Neuronal stem cell (in vitro differentiated cells): ENCODE results near the gene MRPL37.

Source experiments
- DNase-seq: peaks from one replicate; pipeline ENCODE4 v3.0.0-alpha.2; 2013; ENCODE audit warnings: low spot score
- H2AFZ ChIP-seq: one replicate; pipeline ENCODE4 v1.6.1; 2013; ENCODE audit warnings: mild to moderate bottlenecking, low read length, inconsistent platforms
- H2AK5ac ChIP-seq: 2 replicates; pipeline ENCODE4 v1.6.1; 2013; ENCODE audit warnings: low read depth, mild to moderate bottlenecking, inconsistent platforms, low read length, moderate library complexity, mixed read lengths
- H2BK120ac ChIP-seq: 2 replicates; pipeline ENCODE4 v1.6.1; 2013; ENCODE audit warnings: low read depth, mild to moderate bottlenecking, inconsistent platforms, low read length, moderate library complexity, mixed read lengths
- H2BK12ac ChIP-seq: one replicate; pipeline ENCODE4 v1.6.1; 2013; ENCODE audit warnings: low read length, inconsistent platforms
- H2BK15ac ChIP-seq: 2 replicates; pipeline ENCODE4 v1.6.1; 2013; ENCODE audit warnings: mild to moderate bottlenecking, low read length, inconsistent platforms, mixed read lengths
- H2BK5ac ChIP-seq: one replicate; pipeline ENCODE4 v1.6.1; 2013; ENCODE audit warnings: inconsistent platforms, mild to moderate bottlenecking, low read length, moderate library complexity
- H3K14ac ChIP-seq: one replicate; pipeline ENCODE4 v1.6.1; 2013; ENCODE audit warnings: low read length, inconsistent platforms
- H3K18ac ChIP-seq: 2 replicates; pipeline ENCODE4 v1.6.1; 2013; ENCODE audit warnings: low read length, inconsistent platforms
- H3K23ac ChIP-seq: 2 replicates; pipeline ENCODE4 v1.6.1; 2013; ENCODE audit warnings: low read depth, mild to moderate bottlenecking, mixed read lengths, low read length, inconsistent platforms; ENCODE audit not compliant: poor library complexity
- H3K27ac ChIP-seq: replicated peaks from 3 replicates; pipeline ENCODE4 v1.5.1; 2013; ENCODE audit warnings: low read length, inconsistent platforms
- H3K27me3 ChIP-seq, 3 experiments: 2 replicates each; pipeline ENCODE4 v1.6.1; 2013; ENCODE audit warnings: low read length in 3 of 3, mild to moderate bottlenecking in 2 of 3, inconsistent platforms in 1 of 3, low read depth in 1 of 3, mixed read lengths in 1 of 3, moderate library complexity in 1 of 3; ENCODE audit not compliant: control insufficient read depth in 3 of 3, insufficient read depth in 3 of 3
- H3K36me3 ChIP-seq, 2 donors: replicated peaks in 1 of 2; 2 replicates each; pipeline ENCODE4 v1.6.1; 2013; ENCODE audit warnings: low read length in 2 of 2; ENCODE audit not compliant: control insufficient read depth in 2 of 2, insufficient read depth in 2 of 2
- H3K4ac ChIP-seq: 2 replicates; pipeline ENCODE4 v1.6.1; 2013; ENCODE audit warnings: inconsistent platforms, mild to moderate bottlenecking, low read length, moderate library complexity
- H3K4me1 ChIP-seq, 2 donors: 1 replicate in 1 of 2; 2 replicates in 1 of 2; pipeline ENCODE4 v1.6.1; 2013; ENCODE audit warnings: low read length in 2 of 2, low read depth in 1 of 2; ENCODE audit not compliant: control insufficient read depth in 2 of 2, insufficient read depth in 1 of 2
- H3K4me2 ChIP-seq: one replicate; pipeline ENCODE4 v1.6.1; 2013; ENCODE audit warnings: mild to moderate bottlenecking, low read length, inconsistent platforms; ENCODE audit not compliant: insufficient read depth, poor library complexity, severe bottlenecking
- H3K4me3 ChIP-seq, 2 donors: 2 replicates each; pipeline ENCODE4 v1.5.1; 2013; ENCODE audit warnings: low read length in 2 of 2, mild to moderate bottlenecking in 2 of 2, inconsistent platforms in 1 of 2, moderate library complexity in 1 of 2
- H3K79me1 ChIP-seq: one replicate; pipeline ENCODE4 v1.6.1; 2013; ENCODE audit warnings: low read depth, mild to moderate bottlenecking, inconsistent platforms, low read length, moderate library complexity
- H3K9ac ChIP-seq: one replicate; pipeline ENCODE4 v1.6.1; 2013; ENCODE audit warnings: mild to moderate bottlenecking, low read depth, low read length, inconsistent platforms; ENCODE audit not compliant: poor library complexity
- H3K9me3 ChIP-seq, 2 donors: replicated peaks in 1 of 2; 2 replicates each; pipeline versions ENCODE3 to v1.6.1; 2013; ENCODE audit warnings: low read length in 2 of 2, mild to moderate bottlenecking in 2 of 2, inconsistent platforms in 1 of 2, low read depth in 1 of 2, mixed read lengths in 1 of 2, moderate library complexity in 1 of 2; ENCODE audit not compliant: control insufficient read depth in 2 of 2, insufficient read depth in 1 of 2
- H4K8ac ChIP-seq: one replicate; pipeline ENCODE4 v1.6.1; 2013; ENCODE audit warnings: low read depth, mild to moderate bottlenecking, inconsistent platforms, low read length, moderate library complexity
- H4K91ac ChIP-seq: one replicate; pipeline ENCODE4 v1.6.1; 2013; ENCODE audit warnings: low read length, low read depth, mild to moderate bottlenecking, inconsistent platforms; ENCODE audit not compliant: poor library complexity
- WGBS, 2 donors: extraction: QIAGEN DNeasy Blood & Tissue Kit; methylation state at CpG; one replicate each; pipeline ENCODE4 v1.1.7; 2013; ENCODE audit warnings: missing lambda C conversion rate in 2 of 2, mixed read lengths in 1 of 2; ENCODE audit not compliant: insufficient read length in 2 of 2, insufficient replicate concordance in 1 of 2; ENCODE audit errors: extremely low coverage in 2 of 2; 5-methylcytosine and 5-hydroxymethylcytosine counted together

Gene MRPL37

DNA sequence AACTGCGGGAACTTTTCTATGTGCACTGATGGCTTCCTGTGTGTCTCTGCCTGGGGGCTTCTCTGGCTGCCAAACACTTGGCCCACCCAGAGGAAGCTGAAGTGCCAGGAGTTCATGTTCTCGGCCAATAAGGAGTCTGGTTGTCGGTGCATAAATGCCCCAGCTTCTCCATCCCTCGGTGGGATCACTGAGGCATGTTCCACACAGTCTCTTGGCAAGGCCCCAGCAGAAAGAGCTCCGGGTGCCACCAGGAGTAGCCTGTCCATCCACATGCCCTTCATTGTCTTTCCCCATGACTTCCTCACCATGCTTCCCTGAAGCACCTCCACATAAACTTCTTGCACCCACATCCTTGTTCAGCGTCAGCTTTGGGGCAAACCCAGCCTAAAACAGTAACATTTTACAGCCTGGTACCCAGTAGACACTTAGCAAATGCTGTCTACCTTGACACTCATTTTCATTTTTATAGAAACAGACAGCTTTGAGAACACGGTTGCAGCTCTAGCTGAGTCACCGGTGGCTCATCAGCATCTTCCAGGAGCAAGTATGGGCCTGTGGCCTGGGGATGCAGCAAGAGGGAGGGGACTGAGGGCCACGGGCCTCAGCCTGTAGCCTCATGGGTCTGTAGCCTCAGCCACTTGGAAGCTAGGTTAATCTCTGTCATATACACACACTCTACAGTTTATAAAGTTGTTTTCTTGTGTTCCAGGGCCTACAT lies 32.4 kb upstream of the MRPL37 start:
- H2BK5ac ChIP-seq, result no peak overlapping the region
- H3K4me2 ChIP-seq, result no peak overlapping the region
- H3K27me3 ChIP-seq, result no peaks in the 10 kb centered on the region
- peaks cover 2 to 5% of the 10 kb centered on the region in 2 donors for H3K4me1 ChIP-seq
- no peak for DNase-seq
- H2BK15ac ChIP-seq, result no peak overlapping the region
- no peak overlapping the region for H3K4ac ChIP-seq
- H3K23ac ChIP-seq, result no peak overlapping the region
- no peak overlapping the region for H2BK120ac ChIP-seq
- H3K18ac ChIP-seq, result no peak overlapping the region
- no peak overlapping the region for H2AK5ac ChIP-seq
- no peak overlapping the region for H4K91ac ChIP-seq
- no peaks in the 10 kb centered on the region for H3K79me1 ChIP-seq
- no peak overlapping the region for H3K27ac ChIP-seq
- H3K9ac ChIP-seq, result no peak overlapping the region
- H4K8ac ChIP-seq, result no peak overlapping the region
- WGBS, 2 donors, result no CpG with 5 or more reads among the region's 9 CpGs
- no peaks in the 10 kb centered on the region for H3K36me3 ChIP-seq
- no peak overlapping the region for H2AFZ ChIP-seq
- H3K14ac ChIP-seq, result no peak overlapping the region
- H3K9me3 ChIP-seq, result no peaks in the 10 kb centered on the region
- H3K4me3 ChIP-seq, result no peak overlapping the region
- no peak overlapping the region for H2BK12ac ChIP-seq

- H3K79me1 ChIP-seq, result no peaks in the 10 kb centered on the region
- no peak overlapping the region for H4K8ac ChIP-seq
- peaks cover 8 to 9% of the 10 kb centered on the region in 2 donors for H3K4me1 ChIP-seq
- H2AFZ ChIP-seq, result no peak overlapping the region
- no peak overlapping the region for H2BK120ac ChIP-seq
- no peak overlapping the region for H2BK12ac ChIP-seq
- no peak overlapping the region for H4K91ac ChIP-seq
- H3K18ac ChIP-seq, result no peak overlapping the region
- no peak overlapping the region for H3K9ac ChIP-seq
- no peak overlapping the region for H2BK15ac ChIP-seq
- peak overlapping the region; percentile 12 for H2AK5ac ChIP-seq
- H3K23ac ChIP-seq, result no peak overlapping the region
- H3K14ac ChIP-seq, result no peak overlapping the region
- no peaks in the 10 kb centered on the region for H3K36me3 ChIP-seq
- no peak overlapping the region for H3K4ac ChIP-seq
- no peak for DNase-seq
- H3K4me2 ChIP-seq, result no peak overlapping the region
- no peak overlapping the region for H3K27ac ChIP-seq
- H3K9me3 ChIP-seq, result no peaks in the 10 kb centered on the region
- WGBS, 2 donors, result no CpG with 5 or more reads among the region's 8 CpGs
- no peaks in the 10 kb centered on the region for H3K27me3 ChIP-seq
- no peak overlapping the region for H2BK5ac ChIP-seq
- no peak overlapping the region for H3K4me3 ChIP-seq
These were observed 31.6 kb upstream of the MRPL37 start for GRCh38 chr1:54168206-54168965.

DNA sequence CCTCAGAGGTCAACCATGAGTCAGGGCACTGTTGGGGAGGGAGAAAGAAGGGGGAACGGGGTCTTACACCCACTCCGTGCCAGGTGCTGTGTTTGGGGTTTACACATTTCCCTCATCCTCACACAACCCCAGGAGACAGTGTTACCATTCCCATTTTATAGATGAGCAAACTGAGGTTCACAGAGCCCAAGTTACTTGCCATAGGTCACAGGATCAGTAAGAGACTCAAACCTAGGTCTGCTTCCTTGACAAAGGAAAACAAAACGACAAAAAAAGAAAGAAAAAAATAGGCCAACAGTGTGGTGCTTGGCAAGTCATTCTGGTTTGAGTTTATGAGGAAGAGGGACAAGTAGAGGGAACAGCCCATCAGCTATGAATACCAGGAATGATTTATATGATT lies 30.9 kb upstream of the MRPL37 start:
- Histone ChIP-seq H2BK15ac (no peak overlapping the region), H3K27ac (no peak overlapping the region), H2BK120ac (no peak overlapping the region), H4K8ac (no peak overlapping the region), H2AFZ (no peak overlapping the region), H3K4me1 (peaks cover 14 to 15% of the 10 kb centered on the region in 2 donors), H3K4ac (no peak overlapping the region), H3K23ac (no peak overlapping the region), H3K14ac (no peak overlapping the region), H3K27me3 (no peaks in the 10 kb centered on the region), H3K9me3 (no peaks in the 10 kb centered on the region), H3K4me2 (no peak overlapping the region), H2AK5ac (no peak overlapping the region), H3K79me1 (no peaks in the 10 kb centered on the region), H4K91ac (no peak overlapping the region), H2BK5ac (no peak overlapping the region), H3K4me3 (no peak overlapping the region), H3K18ac (no peak overlapping the region), H3K36me3 (no peaks in the 10 kb centered on the region), H2BK12ac (no peak overlapping the region), H3K9ac (no peak overlapping the region)
- no peak for DNase-seq
- WGBS, 2 donors, result no CpG with 5 or more reads among the region's 3 CpGs

DNA sequence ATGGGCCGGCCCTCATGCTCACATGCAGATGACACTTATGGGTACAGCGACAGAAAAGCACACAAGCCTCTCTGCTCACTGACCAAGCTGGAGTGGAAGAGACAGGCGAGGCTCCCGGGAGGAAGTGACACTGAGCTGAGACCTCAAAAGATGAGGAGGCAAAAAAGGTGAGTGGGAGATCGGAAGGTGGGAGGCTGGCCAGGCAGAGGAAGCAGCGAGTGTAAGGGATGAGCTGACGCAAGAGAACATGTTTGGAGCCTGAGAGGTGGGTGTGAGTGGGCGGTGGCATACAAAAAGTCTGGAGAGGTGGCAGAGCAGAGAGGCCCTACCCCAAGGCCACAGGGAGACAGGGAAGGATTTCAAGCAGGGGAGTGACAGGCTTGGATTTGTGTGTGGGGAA lies 29.0 kb upstream of the MRPL37 start:
- Histone ChIP-seq H2BK120ac (peak overlapping the region; percentile 37), H4K8ac (no peak overlapping the region), H3K79me1 (peaks cover 2% of the 10 kb centered on the region), H2BK5ac (no peak overlapping the region), H2BK15ac (no peak overlapping the region), H3K4me2 (no peak overlapping the region), H3K9ac (no peak overlapping the region), H3K4me3 (no peak overlapping the region), H3K27ac (no peak overlapping the region), H3K23ac (no peak overlapping the region), H3K18ac (peak overlapping the region; percentile 9), H2AK5ac (no peak overlapping the region), H4K91ac (no peak overlapping the region), H2AFZ (no peak overlapping the region), H3K14ac (no peak overlapping the region), H3K4me1 (peaks cover 16 to 19% of the 10 kb centered on the region in 2 donors), H3K36me3 (no peaks in the 10 kb centered on the region), H3K4ac (no peak overlapping the region), H2BK12ac (no peak overlapping the region), H3K27me3 (no peaks in the 10 kb centered on the region), H3K9me3 (no peaks in the 10 kb centered on the region)
- no CpG with 5 or more reads among the region's 8 CpGs for WGBS, 2 donors
- no peak for DNase-seq
